GM12878 (cell line): Measurements from ENCODE around the gene PPP6R1. TPM values are rescaled to one million over a fixed set of nuclear protein-coding genes. Genes with fewer than 3 reads are reported as not detected.
A peak's percentile ranks its signal among the peaks of the same experiment; 100 is the strongest.

ENCODE experiments used
- ATAC-seq: fragments of 200-7000 bp; cut with Tn5 transposase; 3 replicates; pipeline ENCODE4 v1.9.1; 2020; ENCODE audit warnings: mild to moderate bottlenecking, moderate library complexity
- BruUV-seq: library from RNA; stranded (reverse); fragments of 400-500 nt; replicated peaks from 2 replicates; lab custom pipeline; 2021; lab: Mats Ljungman, UMichigan
- CTCF ChIA-PET: fragments of 300-600 bp; sonication (Branson Sonifier 250); formaldehyde crosslinking; extraction: SDS; loops from one replicate; lab custom pipeline; 2021; ENCODE audit warnings: inconsistent platforms; lab: Yijun Ruan, JAX
- POLR2A ChIA-PET: fragments of 350-600 bp; formaldehyde crosslinking; extraction: SDS; loops from one replicate; lab custom pipeline; 2021; ENCODE audit warnings: inconsistent platforms; lab: Charles Lee
- RAD21 ChIA-PET: fragments of 300-600 bp; sonication (Branson Sonifier 250); formaldehyde crosslinking; loops from one replicate; lab custom pipeline; 2023; ENCODE audit warnings: antibody characterized with exemption; ENCODE audit not compliant: unreplicated experiment; lab: Charles Lee
- SMC1A ChIA-PET: fragments of 300-600 bp; sonication (Branson Sonifier 250); formaldehyde crosslinking; loops from one replicate; lab custom pipeline; 2023; ENCODE audit not compliant: unreplicated experiment, uncharacterized antibody; lab: Charles Lee
- DNase-seq: peaks from one replicate; pipeline ENCODE4 v3.0.0-alpha.2; 2011; ENCODE audit warnings: low read depth, low spot score
- FAIRE-seq: peaks from 3 replicates; lab custom pipeline; 2011; peaks lifted over from hg19 to GRCh38; lab: Jason Lieb, UNC
- H2AFZ ChIP-seq: 2 replicates; pipeline ENCODE4 v1.6.0; 2011; ENCODE audit warnings: low read depth, low read length, control low read depth; ENCODE audit not compliant: control insufficient read depth
- H3K27ac ChIP-seq: 2 replicates; pipeline ENCODE4 v1.5.1; 2011; ENCODE audit warnings: control low read depth; ENCODE audit not compliant: control insufficient read depth, insufficient read depth
- H3K27me3 ChIP-seq, 2 experiments: replicated peaks in 1 of 2; 2 replicates each; pipeline versions ENCODE4 v1.6.0 to v1.6.1; 2011; ENCODE audit warnings: low read length in 1 of 2; ENCODE audit not compliant: control insufficient read depth in 2 of 2, insufficient read depth in 2 of 2
- H3K36me3 ChIP-seq, 2 experiments: 2 replicates each; pipeline ENCODE4 v1.5.1; 2011; ENCODE audit warnings: low read length in 1 of 2; ENCODE audit not compliant: control insufficient read depth in 2 of 2, insufficient read depth in 2 of 2
- H3K4me1 ChIP-seq: 2 replicates; pipeline ENCODE4 v1.6.1; 2011; ENCODE audit warnings: mild to moderate bottlenecking, low read length, moderate library complexity, mixed read lengths; ENCODE audit not compliant: control insufficient read depth, insufficient read depth
- H3K4me2 ChIP-seq: 2 replicates; pipeline ENCODE4 v1.6.0; 2011; ENCODE audit warnings: control low read depth; ENCODE audit not compliant: control insufficient read depth, insufficient read depth
- H3K4me3 ChIP-seq: fragments of 200-600 bp; sonication (generic); 2 replicates; pipeline ENCODE4 v1.5.1; 2016
- H3K79me2 ChIP-seq: 2 replicates; pipeline ENCODE4 v1.6.0; 2011; ENCODE audit warnings: low read length; ENCODE audit not compliant: control insufficient read depth, insufficient read depth
- H3K9ac ChIP-seq: 2 replicates; pipeline ENCODE4 v1.8.0; 2011; ENCODE audit warnings: low read length, control low read depth, mixed read lengths; ENCODE audit not compliant: control insufficient read depth, insufficient read depth
- H3K9me3 ChIP-seq: replicated peaks from 3 replicates; pipeline ENCODE4 v1.5.1; 2011; ENCODE audit warnings: mild to moderate bottlenecking, low read length; ENCODE audit not compliant: control insufficient read depth, insufficient read depth
- H4K20me1 ChIP-seq: 2 replicates; pipeline ENCODE4 v1.6.0; 2011; ENCODE audit not compliant: control insufficient read depth, insufficient read depth
- CREB1 ChIP-seq: IDR thresholded peaks from 2 replicates; pipeline ENCODE4 v1.6.1; 2012; ENCODE audit warnings: low read depth, mild to moderate bottlenecking, inconsistent platforms
- KAT2A ChIP-seq: conservative IDR thresholded peaks from 2 replicates; pipeline ENCODE4 v1.6.1; 2011; ENCODE audit warnings: low read depth, low read length; ENCODE audit not compliant: control insufficient read depth
- NR2F1 ChIP-seq: fragments of 450-650 bp; conservative IDR thresholded peaks from 2 replicates; pipeline ENCODE4 v1.6.1; 2017; ENCODE audit warnings: mild to moderate bottlenecking
- SIX5 ChIP-seq: IDR thresholded peaks from 2 replicates; pipeline ENCODE4 v1.6.1; 2011; ENCODE audit warnings: mild to moderate bottlenecking, low read depth, low read length, moderate library complexity; ENCODE audit not compliant: severe bottlenecking
- ZNF622 ChIP-seq: fragments of 450-650 bp; IDR thresholded peaks from 2 replicates; pipeline ENCODE4 v1.6.1; 2017; ENCODE audit warnings: mild to moderate bottlenecking, inconsistent platforms
- WGBS: methylation state at CpG from one replicate; pipeline ENCODE4 v1.1.6; 2016; ENCODE audit warnings: low lambda C conversion rate; ENCODE audit not compliant: insufficient replicate concordance, insufficient coverage; ENCODE audit errors: missing lambda C conversion rate; 5-methylcytosine and 5-hydroxymethylcytosine counted together
- in situ Hi-C: fragments of 300-500 bp; cut with MboI; formaldehyde crosslinking; loops from 9 replicates; pipeline ENCODE4 v1.14.3; 2018; ENCODE audit warnings: mixed read lengths
- intact Hi-C: fragments of 100-400 bp; cut with micrococcal nuclease; formaldehyde crosslinking; loops from one replicate; pipeline ENCODE4 v1.14.2; 2022; ENCODE audit not compliant: unreplicated experiment
- polyA plus RNA-seq, 11 experiments: library from polyadenylated mRNA; depleted of rRNA in 4 of 11; unstranded in 6 of 11; stranded (reverse) in 5 of 11; fragments of >200 nt; fragmentation: Nextera tagmentation in 4 of 11; fragmentation: Illumina TruSeq in 1 of 11; extraction: Ambion mirVana in 4 of 11; extraction: Trizol in 1 of 11; gene quantifications; 1 replicate in 1 of 11; 2 replicates in 10 of 11; pipeline versions ENCODE4 v1.2.1 to v1.2.3, GENCODE V29; 2011 to 2016; ENCODE audit warnings: inconsistent platforms in 2 of 11, missing spikeins in 2 of 11, low read depth in 1 of 11
- total RNA-seq, 4 experiments: library from RNA; depleted of rRNA in 3 of 4; stranded (reverse); fragments of >200 nt in 3 of 4; fragmentation: Illumina TruSeq in 1 of 4; extraction: Trizol in 1 of 4; gene quantifications; 2 replicates each; pipeline versions ENCODE4 v1.2.1 to v1.2.3, GENCODE V29; 2013 to 2021
- TF ChIP-seq, protein P1 (sequence below): IDR thresholded peaks from 2 replicates; pipeline ENCODE4 v1.6.1; 2012; ENCODE audit warnings: mild to moderate bottlenecking, low read depth, low read length
- TF ChIP-seq, protein P2 (sequence below): fragments of 450-650 bp; IDR thresholded peaks from 2 replicates; pipeline ENCODE4 v1.6.1; 2014; ENCODE audit warnings: mild to moderate bottlenecking
- TF ChIP-seq, protein P3 (sequence below): fragments of 450-650 bp; IDR thresholded peaks from 2 replicates; pipeline ENCODE4 v1.6.1; 2018; ENCODE audit warnings: mild to moderate bottlenecking, low read depth, moderate library complexity; ENCODE audit not compliant: partially characterized antibody

The PPP6R1 gene
- total and polyA plus RNA-seq, 10 of the 15 experiments (the other 5 are each of a cell fraction or from before 2014, with no cell fraction given), result 0.80 to 173 (median 63.7) TPM

DNA sequence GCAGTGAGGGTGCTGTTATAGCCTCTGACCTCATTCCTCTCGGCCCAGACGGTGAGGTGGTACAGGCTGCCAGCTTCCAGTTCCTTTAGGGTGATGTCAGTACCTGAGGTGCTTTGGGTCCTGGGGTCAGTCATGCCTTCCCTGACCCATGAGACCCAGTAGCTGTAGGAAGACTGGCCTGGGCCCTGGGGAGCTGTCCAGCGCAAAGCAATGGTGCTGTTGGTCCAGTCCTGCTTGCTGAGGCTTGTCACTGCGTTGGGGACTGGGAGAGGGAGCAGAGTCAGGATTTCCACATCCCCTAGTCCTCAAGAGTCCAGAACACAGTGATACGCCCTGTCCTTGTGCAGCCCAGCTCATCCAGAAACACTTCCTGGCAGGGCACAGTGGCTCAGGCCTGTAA is 60.2 kb downstream of the PPP6R1 start:
- no peaks in the 10 kb centered on the region; a peak in 1 of 4 replicates for H3K27me3 ChIP-seq
- no peak for FAIRE-seq
- no peaks in the 10 kb centered on the region for H3K36me3 ChIP-seq
- H3K27ac ChIP-seq, result no peak overlapping the region
- POLR2A ChIA-PET, result no interaction called here
- no peak overlapping the region for H3K4me2 ChIP-seq
- CTCF ChIA-PET, result interaction anchor here (0.6 kb wide), 1 partner anchor 644 kb away, joined by 3 read pairs; no protein-coding TSS in a partner anchor
- no peaks in the 10 kb centered on the region for H3K9me3 ChIP-seq
- WGBS, result 14% methylated on average over 5 of the region's 5 CpGs
- H3K79me2 ChIP-seq, result no peaks in the 10 kb centered on the region
- SMC1A ChIA-PET, result interaction anchor here (0.7 kb wide), 1 partner anchor 140 kb away, joined by 3 read pairs; no protein-coding TSS in a partner anchor
- H3K9ac ChIP-seq, result no peak overlapping the region
- no peak for TF ChIP-seq ZNF622
- TF ChIP-seq, protein P1, sequence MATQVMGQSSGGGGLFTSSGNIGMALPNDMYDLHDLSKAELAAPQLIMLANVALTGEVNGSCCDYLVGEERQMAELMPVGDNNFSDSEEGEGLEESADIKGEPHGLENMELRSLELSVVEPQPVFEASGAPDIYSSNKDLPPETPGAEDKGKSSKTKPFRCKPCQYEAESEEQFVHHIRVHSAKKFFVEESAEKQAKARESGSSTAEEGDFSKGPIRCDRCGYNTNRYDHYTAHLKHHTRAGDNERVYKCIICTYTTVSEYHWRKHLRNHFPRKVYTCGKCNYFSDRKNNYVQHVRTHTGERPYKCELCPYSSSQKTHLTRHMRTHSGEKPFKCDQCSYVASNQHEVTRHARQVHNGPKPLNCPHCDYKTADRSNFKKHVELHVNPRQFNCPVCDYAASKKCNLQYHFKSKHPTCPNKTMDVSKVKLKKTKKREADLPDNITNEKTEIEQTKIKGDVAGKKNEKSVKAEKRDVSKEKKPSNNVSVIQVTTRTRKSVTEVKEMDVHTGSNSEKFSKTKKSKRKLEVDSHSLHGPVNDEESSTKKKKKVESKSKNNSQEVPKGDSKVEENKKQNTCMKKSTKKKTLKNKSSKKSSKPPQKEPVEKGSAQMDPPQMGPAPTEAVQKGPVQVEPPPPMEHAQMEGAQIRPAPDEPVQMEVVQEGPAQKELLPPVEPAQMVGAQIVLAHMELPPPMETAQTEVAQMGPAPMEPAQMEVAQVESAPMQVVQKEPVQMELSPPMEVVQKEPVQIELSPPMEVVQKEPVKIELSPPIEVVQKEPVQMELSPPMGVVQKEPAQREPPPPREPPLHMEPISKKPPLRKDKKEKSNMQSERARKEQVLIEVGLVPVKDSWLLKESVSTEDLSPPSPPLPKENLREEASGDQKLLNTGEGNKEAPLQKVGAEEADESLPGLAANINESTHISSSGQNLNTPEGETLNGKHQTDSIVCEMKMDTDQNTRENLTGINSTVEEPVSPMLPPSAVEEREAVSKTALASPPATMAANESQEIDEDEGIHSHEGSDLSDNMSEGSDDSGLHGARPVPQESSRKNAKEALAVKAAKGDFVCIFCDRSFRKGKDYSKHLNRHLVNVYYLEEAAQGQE, result peak; percentile 64; the same call in 1 of the 2 replicates
- TF ChIP-seq, all 136 proteins: peak for 1
- H2AFZ ChIP-seq, result no peak overlapping the region
- in situ Hi-C loops (no loop called here), intact Hi-C loops (no loop called here)
- H3K4me3 ChIP-seq, result no peak overlapping the region
- H4K20me1 ChIP-seq, result no peaks in the 10 kb centered on the region
- H3K4me1 ChIP-seq, result no peaks in the 10 kb centered on the region
- ATAC-seq (no peak), DNase-seq (no peak)
- RAD21 ChIA-PET, result interaction anchor here (0.6 kb wide), 1 partner anchor 121 kb away, joined by 4 read pairs; no protein-coding TSS in a partner anchor
- BruUV-seq, result no TSS peak

DNA sequence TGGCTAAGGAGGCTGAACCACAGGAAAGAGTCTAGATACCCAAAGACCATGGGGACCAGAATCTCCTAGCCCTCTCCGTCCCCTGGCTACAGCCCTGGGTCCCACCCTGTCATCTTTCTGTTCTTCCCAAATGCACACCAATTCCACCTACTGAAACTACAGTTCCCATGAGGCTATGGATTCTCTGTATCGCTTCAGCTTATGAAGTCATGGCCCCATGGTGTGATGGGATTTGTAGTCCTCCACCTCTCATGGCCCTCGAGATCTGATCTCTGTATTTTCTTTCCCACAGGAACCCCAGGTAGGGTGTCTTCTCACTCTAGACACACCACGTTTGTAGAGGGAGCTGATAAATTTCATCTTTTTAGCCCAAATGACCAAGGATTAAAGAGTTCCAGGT is 61.3 kb downstream of the PPP6R1 start:
- FAIRE-seq (no peak), DNase-seq (no peak), ATAC-seq (peak; percentile 59)
- Histone ChIP-seq H3K4me2 (no peak overlapping the region), H3K9ac (no peak overlapping the region), H3K36me3 (no peaks in the 10 kb centered on the region), H4K20me1 (no peaks in the 10 kb centered on the region), H3K27ac (no peak overlapping the region), H3K79me2 (no peaks in the 10 kb centered on the region), H3K4me3 (no peak overlapping the region), H3K9me3 (no peaks in the 10 kb centered on the region), H3K27me3 (no peaks in the 10 kb centered on the region; a peak in 1 of 4 replicates), H3K4me1 (no peaks in the 10 kb centered on the region), H2AFZ (no peak overlapping the region)
- WGBS, result 23% methylated on average over 4 of the region's 4 CpGs
- BruUV-seq, result no TSS peak
- in situ Hi-C loops, result no loop called here
- CTCF ChIA-PET, result no interaction called here
- POLR2A ChIA-PET, result no interaction called here
- RAD21 ChIA-PET, result no interaction called here
- intact Hi-C loops, result no loop called here
- SMC1A ChIA-PET, result no interaction called here
- TF ChIP-seq NR2F1 (no peak), SIX5 (peak; percentile 95), CREB1 (peak; percentile 77), KAT2A (no peak)
- TF ChIP-seq, protein P2, sequence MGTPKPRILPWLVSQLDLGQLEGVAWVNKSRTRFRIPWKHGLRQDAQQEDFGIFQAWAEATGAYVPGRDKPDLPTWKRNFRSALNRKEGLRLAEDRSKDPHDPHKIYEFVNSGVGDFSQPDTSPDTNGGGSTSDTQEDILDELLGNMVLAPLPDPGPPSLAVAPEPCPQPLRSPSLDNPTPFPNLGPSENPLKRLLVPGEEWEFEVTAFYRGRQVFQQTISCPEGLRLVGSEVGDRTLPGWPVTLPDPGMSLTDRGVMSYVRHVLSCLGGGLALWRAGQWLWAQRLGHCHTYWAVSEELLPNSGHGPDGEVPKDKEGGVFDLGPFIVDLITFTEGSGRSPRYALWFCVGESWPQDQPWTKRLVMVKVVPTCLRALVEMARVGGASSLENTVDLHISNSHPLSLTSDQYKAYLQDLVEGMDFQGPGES, result no peak
- TF ChIP-seq, protein P3, sequence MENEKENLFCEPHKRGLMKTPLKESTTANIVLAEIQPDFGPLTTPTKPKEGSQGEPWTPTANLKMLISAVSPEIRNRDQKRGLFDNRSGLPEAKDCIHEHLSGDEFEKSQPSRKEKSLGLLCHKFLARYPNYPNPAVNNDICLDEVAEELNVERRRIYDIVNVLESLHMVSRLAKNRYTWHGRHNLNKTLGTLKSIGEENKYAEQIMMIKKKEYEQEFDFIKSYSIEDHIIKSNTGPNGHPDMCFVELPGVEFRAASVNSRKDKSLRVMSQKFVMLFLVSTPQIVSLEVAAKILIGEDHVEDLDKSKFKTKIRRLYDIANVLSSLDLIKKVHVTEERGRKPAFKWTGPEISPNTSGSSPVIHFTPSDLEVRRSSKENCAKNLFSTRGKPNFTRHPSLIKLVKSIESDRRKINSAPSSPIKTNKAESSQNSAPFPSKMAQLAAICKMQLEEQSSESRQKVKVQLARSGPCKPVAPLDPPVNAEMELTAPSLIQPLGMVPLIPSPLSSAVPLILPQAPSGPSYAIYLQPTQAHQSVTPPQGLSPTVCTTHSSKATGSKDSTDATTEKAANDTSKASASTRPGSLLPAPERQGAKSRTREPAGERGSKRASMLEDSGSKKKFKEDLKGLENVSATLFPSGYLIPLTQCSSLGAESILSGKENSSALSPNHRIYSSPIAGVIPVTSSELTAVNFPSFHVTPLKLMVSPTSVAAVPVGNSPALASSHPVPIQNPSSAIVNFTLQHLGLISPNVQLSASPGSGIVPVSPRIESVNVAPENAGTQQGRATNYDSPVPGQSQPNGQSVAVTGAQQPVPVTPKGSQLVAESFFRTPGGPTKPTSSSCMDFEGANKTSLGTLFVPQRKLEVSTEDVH, result no peak
